Subcutaneous adipose tissue (tissue), 4 donors: ENCODE results near the gene RAF1. TPM values are rescaled to one million over a fixed set of nuclear protein-coding genes. Genes with fewer than 3 reads are reported as not detected.

ENCODE experiments used
- CTCF ChIP-seq: fragments of 450-650 bp; IDR thresholded peaks from one replicate; pipeline ENCODE4 v1.5.1; 2016; ENCODE audit warnings: low read depth, mild to moderate bottlenecking, control low read depth, antibody characterized with exemption, moderate library complexity
- total RNA-seq, 4 donors: library from RNA; depleted of rRNA; stranded (reverse); fragments of >200 nt; gene quantifications; one replicate each; pipeline ENCODE4 v1.1.0, GENCODE V29; 2016

Gene RAF1
- total RNA-seq, 4 donors from 2014 or later, result 81.1 to 104 (median 91.9) TPM

DNA sequence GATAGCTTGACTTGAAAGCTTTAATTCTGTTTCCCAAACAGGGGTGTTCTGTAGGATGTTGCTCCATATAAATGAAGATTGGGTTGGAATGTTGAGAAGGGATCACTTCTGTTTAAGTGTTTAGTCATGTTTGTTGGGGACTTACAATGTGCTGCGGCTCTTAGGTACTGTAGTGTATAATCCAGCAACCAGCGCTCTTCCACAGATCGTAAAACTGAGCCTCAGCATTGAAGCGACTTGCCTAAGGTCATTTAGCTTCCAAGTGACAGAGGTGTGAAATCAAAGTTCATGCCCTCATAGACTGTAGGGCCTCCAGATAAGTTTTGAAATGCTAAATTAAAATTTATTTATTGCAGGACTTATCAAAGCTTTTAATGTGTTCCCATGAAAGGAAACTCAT is 105.2 kb downstream of the RAF1 start:
- no peak for TF ChIP-seq CTCF

DNA sequence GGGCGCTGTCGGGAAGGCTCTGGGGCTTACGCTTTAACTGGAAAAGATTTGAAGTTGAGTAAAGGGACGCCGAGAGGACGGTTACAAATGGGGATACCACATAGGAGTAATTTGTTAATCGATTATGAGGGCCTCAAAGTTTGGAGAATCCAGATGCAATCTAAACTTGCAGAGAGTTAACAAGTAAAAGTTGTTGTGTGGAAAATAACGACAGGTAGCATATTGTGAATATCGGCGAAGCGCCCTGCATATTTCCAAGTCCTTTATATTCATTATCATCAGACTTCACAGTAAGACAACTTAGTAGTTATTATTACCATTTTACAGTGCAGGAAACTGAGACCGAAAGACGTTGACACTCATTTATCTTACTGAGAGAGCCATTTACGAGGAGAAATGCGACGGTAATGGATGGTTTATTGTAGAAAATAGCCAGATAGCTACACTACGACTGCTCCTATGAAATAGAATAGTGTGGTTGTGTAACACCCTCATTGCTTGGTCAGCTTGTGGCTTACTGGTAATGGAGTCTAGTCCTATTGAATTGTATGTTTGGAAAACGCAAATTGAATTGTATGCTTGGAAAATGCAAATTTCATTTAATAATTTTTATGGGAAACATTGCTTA is 106.3 kb downstream of the RAF1 start:
- TF ChIP-seq CTCF, result no peak

DNA sequence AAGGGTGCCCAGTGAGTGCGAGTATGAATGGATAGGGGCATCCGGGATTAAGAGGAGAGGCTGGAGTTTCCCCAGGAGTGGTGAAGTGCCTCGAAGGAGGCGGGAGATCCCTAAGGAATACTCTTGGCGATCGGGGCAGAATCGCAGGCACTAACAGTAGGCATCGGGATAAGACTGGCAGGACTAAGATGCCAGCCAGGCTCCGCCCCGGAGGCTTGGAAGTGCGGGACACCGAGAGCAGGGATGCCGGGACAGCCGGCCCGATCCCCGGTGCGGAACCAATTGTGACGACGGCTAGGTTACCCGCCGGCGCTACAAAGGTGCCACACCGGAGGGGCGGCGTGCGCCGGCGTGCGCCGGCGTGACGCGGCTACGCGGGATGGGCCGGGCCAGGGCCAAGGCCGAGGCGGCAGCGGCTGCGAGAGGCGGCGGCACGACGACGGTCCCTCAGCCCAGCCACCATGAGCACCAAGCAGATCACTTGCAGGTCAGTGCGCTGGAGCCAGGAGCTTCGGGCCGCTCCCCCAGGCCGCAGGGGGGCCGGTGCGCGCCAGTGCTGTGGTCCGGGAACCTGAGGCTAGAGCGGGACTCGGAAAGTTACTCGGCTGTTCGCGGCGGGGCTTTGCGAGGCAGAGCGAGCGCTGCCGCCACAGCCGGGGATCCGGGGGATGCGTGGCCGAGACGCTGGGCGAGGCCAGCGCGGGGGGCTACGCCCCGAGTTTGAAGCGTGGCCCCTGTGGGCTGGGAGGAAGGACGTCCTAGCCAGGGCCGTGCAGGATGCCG is 107.0 kb downstream of the RAF1 start, which contains the start of gene MKRN2:
TSS of gene MKRN2 (plus strand) at position 398 of the 783 bp plus-strand sequence. CDS start at position 462, 64 bp downstream.
- TF ChIP-seq CTCF, result no peak

DNA sequence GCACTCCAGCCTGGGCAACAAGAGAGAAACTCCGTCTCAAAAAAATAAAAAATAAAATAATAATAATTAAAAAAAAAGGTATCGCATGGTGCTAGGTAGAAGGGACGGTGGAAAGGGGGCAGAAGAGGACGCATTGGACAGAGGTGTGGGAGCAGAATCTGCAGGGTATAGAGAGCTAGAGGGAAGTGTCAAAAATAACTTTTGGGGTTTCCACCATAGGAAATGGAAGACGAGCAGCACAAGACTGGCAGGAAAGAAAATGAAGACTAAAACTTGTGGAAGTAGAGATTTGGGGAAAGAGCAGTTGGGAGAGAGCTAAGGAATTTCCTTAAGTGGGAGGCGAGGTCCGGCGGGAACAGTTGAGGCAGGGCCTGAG is 107.6 kb downstream of the RAF1 start:
- no peak for TF ChIP-seq CTCF

GRCh38 chr3:12553921-12554391 is 110.0 kb downstream of the RAF1 start:
- no peak for TF ChIP-seq CTCF

DNA sequence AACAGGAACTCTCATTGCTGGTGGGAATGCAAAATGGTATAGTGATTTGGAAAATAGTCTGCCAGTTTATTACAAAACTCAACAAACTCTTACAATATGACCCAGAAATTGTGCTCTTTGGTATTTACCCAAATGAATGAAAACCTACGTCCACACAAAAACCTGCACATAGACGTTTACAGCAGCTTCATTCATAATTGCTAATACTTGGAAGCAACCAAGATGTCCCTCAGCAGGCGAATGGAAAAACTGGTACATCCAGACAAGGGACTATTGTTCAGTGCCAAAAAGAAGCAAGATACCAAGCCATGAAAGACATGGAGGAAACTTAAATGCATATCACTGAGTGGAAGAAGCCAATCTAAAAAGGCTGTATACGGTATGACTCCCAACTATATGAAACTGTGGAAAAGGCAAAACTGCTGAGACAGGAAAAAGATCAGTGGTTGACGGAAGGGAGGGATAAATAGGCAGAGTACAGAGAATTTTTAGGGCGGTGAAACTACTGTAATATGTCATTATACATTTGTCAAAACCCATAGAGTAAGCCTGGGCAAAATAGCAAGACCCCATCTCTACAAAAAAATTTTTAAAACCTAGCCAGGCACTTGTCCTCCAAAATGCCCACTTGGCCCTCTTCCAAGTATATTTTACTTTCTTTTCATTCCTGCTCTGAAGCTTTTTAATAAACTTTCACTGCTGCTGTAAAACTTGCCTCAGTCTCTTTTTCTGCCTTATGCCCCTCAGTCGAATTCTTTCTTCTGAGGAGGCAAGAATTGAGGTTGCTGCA is 113.8 kb downstream of the RAF1 start:
- no peak for TF ChIP-seq CTCF

GRCh38 chr3:12545473-12545791 is 118.5 kb downstream of the RAF1 start, which contains the start of gene MKRN2OS:
Gene MKRN2OS, minus strand, starts transcription at chr3:12545499. Its CDS starts 35 bp downstream, at chr3:12545464.
- no peak for TF ChIP-seq CTCF
